Coronary artery (tissue), 2 donors: ENCODE measurements around the gene WBP1L.

Experiments
- DNase-seq: peaks from one replicate; pipeline ENCODE4 v3.0.0-alpha.2; 2017; ENCODE audit warnings: low spot score
- H3K27ac ChIP-seq, 2 donors: fragments of 200-600 bp; sonication (generic); one replicate each; pipeline ENCODE4 v1.5.1; 2016 to 2019
- H3K4me3 ChIP-seq: fragments of 200-600 bp; sonication (generic); 2 replicates; pipeline ENCODE4 v1.5.1; 2016; ENCODE audit warnings: mild to moderate bottlenecking, moderate library complexity
- TF ChIP-seq, protein P1 (sequence below): fragments of 200-600 bp; sonication (generic); IDR thresholded peaks from one replicate; pipeline ENCODE4 v1.5.1; 2019; ENCODE audit warnings: antibody characterized with exemption

The WBP1L gene

DNA sequence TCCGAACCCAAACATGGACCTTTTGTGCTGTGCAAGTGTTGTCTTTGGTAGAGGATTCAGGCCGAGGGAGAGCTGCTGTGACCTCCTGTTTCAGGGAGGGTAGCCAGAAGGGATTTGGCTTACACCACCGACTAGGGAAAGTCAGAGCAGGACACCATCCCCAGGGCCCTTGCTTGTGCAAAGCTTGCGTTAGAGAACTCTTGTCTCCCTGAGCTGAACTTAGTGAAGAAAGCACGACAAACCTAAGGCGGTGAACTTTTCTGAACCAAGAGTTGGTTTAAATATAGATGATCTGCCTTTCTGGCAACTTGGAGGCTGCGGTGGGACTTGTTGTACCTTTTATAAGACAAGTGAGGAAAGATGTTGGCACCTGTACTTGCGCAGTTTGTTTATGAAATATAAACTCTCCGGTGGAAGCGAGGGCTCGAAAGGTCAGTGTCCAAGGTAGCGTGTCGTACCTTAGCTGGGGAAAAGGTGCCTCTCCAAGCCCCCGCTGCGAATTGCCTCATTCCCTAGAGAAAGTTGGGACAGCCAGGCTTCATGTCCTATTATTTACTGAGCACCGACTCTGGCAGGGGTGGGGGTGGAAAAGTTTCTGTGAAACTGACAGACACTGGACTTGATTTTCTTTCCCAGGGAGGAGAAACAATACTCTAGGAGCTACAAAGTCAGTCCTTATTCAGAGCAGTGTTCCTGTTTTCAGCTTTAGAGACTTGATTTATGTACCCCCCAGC lies 31.6 kb downstream of the WBP1L start:
- DNase-seq, result peak; percentile 97
- Histone ChIP-seq H3K4me3 (peak overlapping the region; percentile 69), H3K27ac (peak overlapping the region; percentile 95 to 97)
- TF ChIP-seq, protein P1, sequence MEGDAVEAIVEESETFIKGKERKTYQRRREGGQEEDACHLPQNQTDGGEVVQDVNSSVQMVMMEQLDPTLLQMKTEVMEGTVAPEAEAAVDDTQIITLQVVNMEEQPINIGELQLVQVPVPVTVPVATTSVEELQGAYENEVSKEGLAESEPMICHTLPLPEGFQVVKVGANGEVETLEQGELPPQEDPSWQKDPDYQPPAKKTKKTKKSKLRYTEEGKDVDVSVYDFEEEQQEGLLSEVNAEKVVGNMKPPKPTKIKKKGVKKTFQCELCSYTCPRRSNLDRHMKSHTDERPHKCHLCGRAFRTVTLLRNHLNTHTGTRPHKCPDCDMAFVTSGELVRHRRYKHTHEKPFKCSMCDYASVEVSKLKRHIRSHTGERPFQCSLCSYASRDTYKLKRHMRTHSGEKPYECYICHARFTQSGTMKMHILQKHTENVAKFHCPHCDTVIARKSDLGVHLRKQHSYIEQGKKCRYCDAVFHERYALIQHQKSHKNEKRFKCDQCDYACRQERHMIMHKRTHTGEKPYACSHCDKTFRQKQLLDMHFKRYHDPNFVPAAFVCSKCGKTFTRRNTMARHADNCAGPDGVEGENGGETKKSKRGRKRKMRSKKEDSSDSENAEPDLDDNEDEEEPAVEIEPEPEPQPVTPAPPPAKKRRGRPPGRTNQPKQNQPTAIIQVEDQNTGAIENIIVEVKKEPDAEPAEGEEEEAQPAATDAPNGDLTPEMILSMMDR, result no peak

GRCh38 chr10:102775935-102776669 lies 32.4 kb downstream of the WBP1L start:
- H3K27ac ChIP-seq, result peak overlapping the region; percentile 95 to 97
- TF ChIP-seq, protein P1, result no peak
- peak overlapping the region; percentile 69 for H3K4me3 ChIP-seq
- DNase-seq, result peak; percentile 92

DNA sequence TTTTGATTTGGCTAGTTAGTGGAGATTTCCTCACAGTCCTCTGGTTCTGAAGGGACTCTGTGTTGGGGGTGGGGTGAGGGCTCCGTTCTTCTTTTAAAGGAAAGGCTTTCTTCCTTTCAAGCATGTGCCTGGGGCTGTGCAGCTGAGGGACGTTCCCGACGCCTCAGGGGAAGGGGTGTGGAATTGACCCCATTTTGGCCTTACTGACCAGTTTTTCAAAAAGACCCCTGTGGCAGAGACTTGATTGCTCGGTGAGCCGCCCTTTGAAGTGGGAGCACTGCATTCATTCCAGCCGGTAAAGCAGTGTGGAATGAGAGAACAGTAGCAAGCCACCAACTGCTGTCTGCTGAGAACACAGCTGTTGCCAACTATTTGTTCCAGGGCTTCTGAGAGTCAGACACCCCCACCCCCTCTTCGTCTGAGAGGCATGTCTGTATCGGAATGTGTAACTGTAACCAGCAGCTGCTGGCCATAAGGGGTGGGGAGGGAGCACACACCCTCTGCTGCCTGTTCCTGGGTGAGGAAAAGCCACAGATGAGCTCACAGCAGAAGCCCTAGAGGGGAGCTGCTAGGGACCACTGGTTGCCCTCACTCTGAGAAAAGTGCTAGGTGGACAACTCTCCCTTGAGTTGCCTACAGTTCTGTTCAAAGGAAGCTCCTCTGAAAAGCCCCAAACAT lies 33.2 kb downstream of the WBP1L start:
- DNase-seq, result peak; percentile 97
- Histone ChIP-seq H3K4me3 (peak overlapping the region; percentile 69), H3K27ac (peak overlapping the region; percentile 95 to 97)
- TF ChIP-seq, protein P1, result no peak

DNA sequence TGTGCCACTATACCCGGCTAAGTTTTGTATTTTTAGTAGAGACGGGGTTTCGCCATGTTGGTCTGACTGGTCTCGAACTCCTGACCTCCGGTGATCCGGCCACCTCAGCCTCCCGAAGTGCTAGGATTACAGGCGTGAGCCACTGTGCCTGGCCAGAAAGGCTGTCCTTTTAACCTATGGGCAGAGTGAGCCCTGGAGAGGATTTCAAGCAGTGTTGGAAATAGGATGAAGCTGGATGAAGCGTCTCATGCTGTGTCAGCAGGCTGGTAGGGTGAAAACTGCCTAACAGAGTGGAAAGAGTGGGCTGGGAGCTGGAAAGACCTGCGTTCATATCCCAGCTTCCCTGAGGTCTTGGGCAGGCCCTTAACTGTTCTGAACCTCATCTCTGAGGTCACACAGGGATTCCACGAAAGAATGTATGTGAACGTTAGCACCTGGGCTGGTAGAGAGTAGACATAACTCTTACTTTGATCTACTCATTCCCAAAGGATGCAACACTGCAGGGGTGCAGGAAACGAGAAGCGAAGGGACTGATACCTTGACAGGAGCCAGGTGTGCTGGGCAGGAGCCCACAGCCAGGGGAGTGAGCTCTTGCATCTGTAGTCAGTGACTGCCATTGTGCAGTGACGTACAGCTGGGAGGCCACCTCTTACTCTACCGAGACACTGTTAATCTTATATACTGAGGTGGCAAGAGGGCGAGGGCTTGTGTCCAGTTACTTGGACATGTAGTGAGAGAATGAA lies 34.1 kb downstream of the WBP1L start:
- Histone ChIP-seq H3K27ac (peak overlapping the region; percentile 95 to 97), H3K4me3 (peak overlapping the region; percentile 69)
- TF ChIP-seq, protein P1, result no peak
- no peak for DNase-seq

GRCh38 chr10:102778781-102779180 lies 35.0 kb downstream of the WBP1L start:
- Histone ChIP-seq H3K4me3 (no peak overlapping the region), H3K27ac (peak overlapping the region; percentile 95 to 97)
- TF ChIP-seq, protein P1, result no peak
- DNase-seq, result no peak

- H3K27ac ChIP-seq, result peak overlapping the region; percentile 95 to 97
- TF ChIP-seq, protein P1, result no peak
- no peak overlapping the region for H3K4me3 ChIP-seq
- no peak for DNase-seq
These were observed 36.2 kb downstream of the WBP1L start for GRCh38 chr10:102779680-102780526.
